Naive thymus-derived CD4-positive, alpha-beta T cell (primary cell): ENCODE data around the gene CPN1. TPM values are rescaled to one million over a fixed set of nuclear protein-coding genes. Genes with fewer than 3 reads are reported as not detected.

Experiments used
- ATAC-seq: fragments of 150-1000 bp; cut with Tn5 transposase; 2 replicates; pipeline ENCODE4 v1.10.0; 2021; ENCODE audit warnings: mild to moderate bottlenecking, moderate library complexity
- CTCF ChIA-PET: fragments of 350-600 bp; sonication (Branson Sonifier 250); formaldehyde crosslinking; loops from one replicate; lab custom pipeline; 2021; ENCODE audit warnings: antibody characterized with exemption; lab: Charles Lee
- POLR2A ChIA-PET: fragments of 350-600 bp; sonication (Branson Sonifier 250); formaldehyde crosslinking; loops from one replicate; lab custom pipeline; 2021; ENCODE audit warnings: antibody characterized with exemption, inconsistent platforms; lab: Charles Lee
- DNase-seq, 9 donors: peaks; one replicate each; pipeline versions ENCODE4 v3.0.0 to v3.0.0-alpha.2; 2020 to 2022; ENCODE audit warnings: mixed read lengths in 1 of 9
- H3K27ac ChIP-seq: one replicate; pipeline ENCODE4 v1.7.0; 2013; ENCODE audit warnings: mild to moderate bottlenecking, low read depth, low read length, moderate library complexity
- H3K27me3 ChIP-seq, 2 donors: one replicate each; pipeline ENCODE4 v1.7.0; 2013; ENCODE audit warnings: low read length in 2 of 2, mild to moderate bottlenecking in 2 of 2, moderate library complexity in 2 of 2; ENCODE audit not compliant: control insufficient read depth in 2 of 2, insufficient read depth in 2 of 2
- H3K36me3 ChIP-seq, 3 experiments: 1 replicate in 2 of 3; 2 replicates in 1 of 3; pipeline ENCODE4 v1.7.0; 2013; ENCODE audit warnings: low read length in 3 of 3, mild to moderate bottlenecking in 3 of 3, moderate library complexity in 1 of 3; ENCODE audit not compliant: insufficient read depth in 3 of 3, control insufficient read depth in 2 of 3
- H3K4me1 ChIP-seq, 2 donors: one replicate each; pipeline ENCODE4 v1.7.0; 2013; ENCODE audit warnings: low read length in 2 of 2, mild to moderate bottlenecking in 2 of 2, moderate library complexity in 1 of 2; ENCODE audit not compliant: control insufficient read depth in 2 of 2, insufficient read depth in 2 of 2
- H3K4me3 ChIP-seq: 2 replicates; pipeline ENCODE4 v1.7.0; 2013; ENCODE audit warnings: mild to moderate bottlenecking, low read length
- H3K9me3 ChIP-seq, 3 experiments: 1 replicate in 2 of 3; 2 replicates in 1 of 3; pipeline ENCODE4 v1.7.0; 2013; ENCODE audit warnings: low read length in 3 of 3; ENCODE audit not compliant: control insufficient read depth in 2 of 3
- H3K27ac Mint-ChIP-seq, 9 donors: one replicate each; pipeline ENCODE4 v1.8.0; 2020 to 2022; ENCODE audit warnings: mixed read lengths in 9 of 9, mild to moderate bottlenecking in 8 of 9, moderate library complexity in 5 of 9, inconsistent platforms in 2 of 9
- H3K27me3 Mint-ChIP-seq, 5 donors: one replicate each; pipeline ENCODE4 v1.8.0; 2021 to 2022; ENCODE audit warnings: mixed read lengths in 5 of 5, mild to moderate bottlenecking in 1 of 5
- H3K36me3 Mint-ChIP-seq, 5 donors: one replicate each; pipeline ENCODE4 v1.8.0; 2020 to 2022; ENCODE audit warnings: mixed read lengths in 5 of 5, mild to moderate bottlenecking in 3 of 5, inconsistent platforms in 1 of 5
- H3K4me1 Mint-ChIP-seq, 7 donors: one replicate each; pipeline ENCODE4 v1.8.0; 2020 to 2022; ENCODE audit warnings: mixed read lengths in 7 of 7, mild to moderate bottlenecking in 3 of 7, inconsistent platforms in 1 of 7
- H3K4me3 Mint-ChIP-seq, 10 donors: one replicate each; pipeline ENCODE4 v1.8.0; 2020 to 2022; ENCODE audit warnings: mild to moderate bottlenecking in 10 of 10, mixed read lengths in 10 of 10, moderate library complexity in 6 of 10, inconsistent platforms in 2 of 10
- H3K9me3 Mint-ChIP-seq, 11 donors: one replicate each; pipeline ENCODE4 v1.8.0; 2020 to 2022; ENCODE audit warnings: mixed read lengths in 11 of 11, mild to moderate bottlenecking in 4 of 11, inconsistent platforms in 1 of 11, moderate library complexity in 1 of 11
- intact Hi-C, 2 donors: fragments of 100-400 bp; cut with micrococcal nuclease; formaldehyde crosslinking; loops; one replicate each; pipeline ENCODE4 v1.15.1; 2023
- polyA plus RNA-seq, 2 donors: library from polyadenylated mRNA; unstranded; fragments of 300-500 nt; fragmentation: Illumina TruSeq; gene quantifications; one replicate each; pipeline ENCODE4 v1.2.3, GENCODE V29; 2021
- total RNA-seq, 6 experiments: library from RNA in 5 of 6; stranded (reverse) in 5 of 6; gene quantifications; 1 replicate in 5 of 6; 2 replicates in 1 of 6; pipeline ENCODE4 v1.2.3 and lab custom pipeline; 2021 to 2026

CPN1 gene
- total and polyA plus RNA-seq, 7 experiments from 2014 or later, result not detected

GRCh38 chr10:100106865-100107264, 25.2 kb upstream of the CPN1 start:
- intact Hi-C loops, result no loop called here
- Mint-ChIP-seq H3K4me3 (no peak overlapping the region), H3K9me3 (peaks cover 0 to 14% (median 4%) of the 10 kb centered on the region in 11 donors), H3K36me3 (peaks cover 0 to 7% (median 0%) of the 10 kb centered on the region in 5 donors), H3K27ac (no peak overlapping the region), H3K4me1 (peaks cover 0 to 5% (median 0%) of the 10 kb centered on the region in 7 donors), H3K27me3 (peaks cover 15 to 39% (median 24%) of the 10 kb centered on the region in 5 donors)
- Histone ChIP-seq H3K4me3 (no peak overlapping the region), H3K9me3 (no peaks in the 10 kb centered on the region), H3K27me3 (no peaks in the 10 kb centered on the region), H3K27ac (no peak overlapping the region), H3K36me3 (no peaks in the 10 kb centered on the region), H3K4me1 (no peaks in the 10 kb centered on the region)
- ChIA-PET CTCF (no interaction called here), POLR2A (no interaction called here)
- no peak for DNase-seq
- ATAC-seq, result no peak

- Histone ChIP-seq H3K4me1 (no peaks in the 10 kb centered on the region), H3K9me3 (no peaks in the 10 kb centered on the region), H3K27ac (no peak overlapping the region), H3K27me3 (no peaks in the 10 kb centered on the region), H3K36me3 (no peaks in the 10 kb centered on the region), H3K4me3 (no peak overlapping the region)
- peaks cover 0 to 7% (median 0%) of the 10 kb centered on the region in 5 donors for H3K36me3 Mint-ChIP-seq
- DNase-seq, result no peak
- ChIA-PET POLR2A (no interaction called here), CTCF (no interaction called here)
- peaks cover 23 to 55% (median 37%) of the 10 kb centered on the region in 5 donors for H3K27me3 Mint-ChIP-seq
- no peak overlapping the region for H3K4me3 Mint-ChIP-seq
- ATAC-seq, result no peak
- H3K4me1 Mint-ChIP-seq, result peaks cover 0 to under 1% (median 0%) of the 10 kb centered on the region in 7 donors
- H3K27ac Mint-ChIP-seq, result no peak overlapping the region
- intact Hi-C loops, result no loop called here
- H3K9me3 Mint-ChIP-seq, result peaks cover 0 to 14% (median 4%) of the 10 kb centered on the region in 11 donors
Measured at GRCh38 chr10:100104300-100104699, 22.6 kb upstream of the CPN1 start.

- DNase-seq (no peak), ATAC-seq (no peak)
- H3K4me1 ChIP-seq, result no peaks in the 10 kb centered on the region
- Mint-ChIP-seq H3K27ac (no peak overlapping the region), H3K4me1 (no peaks in the 10 kb centered on the region), H3K27me3 (peaks cover 23 to 52% (median 37%) of the 10 kb centered on the region in 5 donors), H3K36me3 (peaks cover 0 to 7% (median 0%) of the 10 kb centered on the region in 5 donors), H3K4me3 (no peak overlapping the region), H3K9me3 (peaks cover 0 to 14% (median 4%) of the 10 kb centered on the region in 11 donors)
- no peaks in the 10 kb centered on the region for H3K36me3 ChIP-seq
- H3K27me3 ChIP-seq, result no peaks in the 10 kb centered on the region
- POLR2A ChIA-PET, result no interaction called here
- no peaks in the 10 kb centered on the region for H3K9me3 ChIP-seq
- CTCF ChIA-PET, result no interaction called here
- intact Hi-C loops, result no loop called here
- no peak overlapping the region for H3K4me3 ChIP-seq
- H3K27ac ChIP-seq, result no peak overlapping the region
Measured at GRCh38 chr10:100103581-100103980, 21.9 kb upstream of the CPN1 start.

- H3K36me3 ChIP-seq, result no peaks in the 10 kb centered on the region
- no peak overlapping the region for H3K27ac ChIP-seq
- no peaks in the 10 kb centered on the region for H3K4me1 ChIP-seq
- H3K4me3 ChIP-seq, result no peak overlapping the region
- intact Hi-C loops, result no loop called here
- ChIA-PET CTCF (no interaction called here), POLR2A (no interaction called here)
- H3K9me3 Mint-ChIP-seq, result peaks cover 0 to 17% (median 4%) of the 10 kb centered on the region in 11 donors
- H3K9me3 ChIP-seq, result no peaks in the 10 kb centered on the region
- peaks cover 22 to 54% (median 42%) of the 10 kb centered on the region in 5 donors for H3K27me3 Mint-ChIP-seq
- ATAC-seq, result no peak
- DNase-seq, result no peak
- H3K27me3 ChIP-seq, result no peaks in the 10 kb centered on the region
- H3K27ac Mint-ChIP-seq, result no peak overlapping the region
- no peak overlapping the region for H3K4me3 Mint-ChIP-seq
- H3K36me3 Mint-ChIP-seq, result peaks cover 0 to 7% (median 0%) of the 10 kb centered on the region in 5 donors
- no peaks in the 10 kb centered on the region for H3K4me1 Mint-ChIP-seq
Measured at GRCh38 chr10:100101192-100102076, 19.8 kb upstream of the CPN1 start.

GRCh38 chr10:100100651-100101184, 19.0 kb upstream of the CPN1 start:
- POLR2A ChIA-PET, result no interaction called here
- CTCF ChIA-PET, result no interaction called here
- H3K27me3 Mint-ChIP-seq, result peaks cover 22 to 57% (median 43%) of the 10 kb centered on the region in 5 donors
- ATAC-seq (no peak), DNase-seq (no peak)
- no peaks in the 10 kb centered on the region for H3K4me1 Mint-ChIP-seq
- H3K27ac Mint-ChIP-seq, result no peak overlapping the region
- Histone ChIP-seq H3K27ac (no peak overlapping the region), H3K27me3 (no peaks in the 10 kb centered on the region), H3K36me3 (no peaks in the 10 kb centered on the region), H3K4me1 (no peaks in the 10 kb centered on the region), H3K9me3 (no peaks in the 10 kb centered on the region), H3K4me3 (no peak overlapping the region)
- peaks cover 0 to 7% (median 0%) of the 10 kb centered on the region in 5 donors for H3K36me3 Mint-ChIP-seq
- intact Hi-C loops, result no loop called here
- peaks cover 0 to 17% (median 4%) of the 10 kb centered on the region in 11 donors for H3K9me3 Mint-ChIP-seq
- H3K4me3 Mint-ChIP-seq, result no peak overlapping the region

GRCh38 chr10:100089241-100089640, 7.6 kb upstream of the CPN1 start:
- Histone ChIP-seq H3K27me3 (no peaks in the 10 kb centered on the region), H3K27ac (no peak overlapping the region), H3K36me3 (no peaks in the 10 kb centered on the region), H3K4me3 (no peak overlapping the region), H3K9me3 (no peaks in the 10 kb centered on the region), H3K4me1 (no peaks in the 10 kb centered on the region)
- intact Hi-C loops, result no loop called here
- CTCF ChIA-PET, result no interaction called here
- no peak overlapping the region for H3K4me3 Mint-ChIP-seq
- H3K36me3 Mint-ChIP-seq, result no peaks in the 10 kb centered on the region
- POLR2A ChIA-PET, result no interaction called here
- no peaks in the 10 kb centered on the region for H3K4me1 Mint-ChIP-seq
- H3K9me3 Mint-ChIP-seq, result peaks cover 0 to 4% (median 0%) of the 10 kb centered on the region in 11 donors
- H3K27ac Mint-ChIP-seq, result no peak overlapping the region
- ATAC-seq (no peak), DNase-seq (no peak)
- H3K27me3 Mint-ChIP-seq, result peaks cover 14 to 27% (median 23%) of the 10 kb centered on the region in 5 donors
